ENCODE results near the gene DNAH10. TPM values are rescaled to one million over a fixed set of nuclear protein-coding genes. Genes with fewer than 3 reads are reported as not detected.

The DNAH10 gene
- total RNA-seq, 1 donor from 2014 or later = 0.66 TPM

GRCh38 chr12:123879101-123879500 is 117.0 kb downstream of the DNAH10 start:
- Mint-ChIP-seq H3K9me3 (ENCODE audit: unreplicated experiment) (peaks cover 3% of the 10 kb centered on the region), H3K36me3 (ENCODE audit: unreplicated experiment) (no peaks in the 10 kb centered on the region), H3K27ac (ENCODE audit: unreplicated experiment) (no peak overlapping the region), H3K4me3 (ENCODE audit: unreplicated experiment) (no peak overlapping the region), H3K4me1 (ENCODE audit: low read depth, unreplicated experiment) (peaks cover 12% of the 10 kb centered on the region), H3K27me3 (ENCODE audit: unreplicated experiment) (peaks cover 3% of the 10 kb centered on the region)
- DNase-seq = no peak
- no peak for TF ChIP-seq CTCF (IDR thresholded peaks at IDR 0.05; ENCODE audit: partially characterized antibody, unreplicated experiment)

GRCh38 chr12:123879691-123880090 is 117.6 kb downstream of the DNAH10 start:
- Mint-ChIP-seq H3K27ac (ENCODE audit: unreplicated experiment) (no peak overlapping the region), H3K9me3 (ENCODE audit: unreplicated experiment) (peaks cover 2% of the 10 kb centered on the region)
- no peak for DNase-seq

GRCh38 chr12:123882161-123882705 is 120.1 kb downstream of the DNAH10 start:
- peaks cover 4% of the 10 kb centered on the region for H3K9me3 Mint-ChIP-seq (ENCODE audit: unreplicated experiment)
- no peaks in the 10 kb centered on the region for H3K36me3 Mint-ChIP-seq (ENCODE audit: unreplicated experiment)
- H3K27ac Mint-ChIP-seq (ENCODE audit: unreplicated experiment) = no peak overlapping the region
- no peak overlapping the region for H3K4me3 Mint-ChIP-seq (ENCODE audit: unreplicated experiment)
- peaks cover 2% of the 10 kb centered on the region for H3K27me3 Mint-ChIP-seq (ENCODE audit: unreplicated experiment)
- H3K4me1 Mint-ChIP-seq (ENCODE audit: low read depth, unreplicated experiment) = peaks cover 3% of the 10 kb centered on the region
- no peak for TF ChIP-seq CTCF (IDR thresholded peaks at IDR 0.05; ENCODE audit: partially characterized antibody, unreplicated experiment)
- no peak for DNase-seq

More at GRCh38 chr12:123879691-123880090, 117.6 kb downstream of the DNAH10 start:
- Mint-ChIP-seq H3K4me3 (ENCODE audit: unreplicated experiment) (no peak overlapping the region), H3K27me3 (ENCODE audit: unreplicated experiment) (peaks cover 3% of the 10 kb centered on the region), H3K4me1 (ENCODE audit: low read depth, unreplicated experiment) (peaks cover 6% of the 10 kb centered on the region), H3K36me3 (ENCODE audit: unreplicated experiment) (no peaks in the 10 kb centered on the region)
- TF ChIP-seq CTCF (IDR thresholded peaks at IDR 0.05; ENCODE audit: partially characterized antibody, unreplicated experiment) = no peak

GRCh38 chr12:123886258-123886657 is 124.2 kb downstream of the DNAH10 start:
- H3K9me3 Mint-ChIP-seq (ENCODE audit: unreplicated experiment) = peaks cover 11% of the 10 kb centered on the region
- H3K4me3 Mint-ChIP-seq (ENCODE audit: unreplicated experiment) = no peak overlapping the region
- H3K4me1 Mint-ChIP-seq (ENCODE audit: low read depth, unreplicated experiment) = peaks cover 5% of the 10 kb centered on the region
- H3K27ac Mint-ChIP-seq (ENCODE audit: unreplicated experiment) = no peak overlapping the region
- DNase-seq = no peak
- TF ChIP-seq CTCF (IDR thresholded peaks at IDR 0.05; ENCODE audit: partially characterized antibody, unreplicated experiment) = no peak
- H3K36me3 Mint-ChIP-seq (ENCODE audit: unreplicated experiment) = no peaks in the 10 kb centered on the region
- peaks cover 5% of the 10 kb centered on the region for H3K27me3 Mint-ChIP-seq (ENCODE audit: unreplicated experiment)

GRCh38 chr12:123886931-123887582 is 125.0 kb downstream of the DNAH10 start:
- peaks cover 11% of the 10 kb centered on the region for H3K9me3 Mint-ChIP-seq (ENCODE audit: unreplicated experiment)
- peaks cover 8% of the 10 kb centered on the region for H3K27me3 Mint-ChIP-seq (ENCODE audit: unreplicated experiment)
- no peaks in the 10 kb centered on the region for H3K36me3 Mint-ChIP-seq (ENCODE audit: unreplicated experiment)
- TF ChIP-seq CTCF (IDR thresholded peaks at IDR 0.05; ENCODE audit: partially characterized antibody, unreplicated experiment) = no peak
- no peak overlapping the region for H3K4me3 Mint-ChIP-seq (ENCODE audit: unreplicated experiment)
- H3K4me1 Mint-ChIP-seq (ENCODE audit: low read depth, unreplicated experiment) = peaks cover 5% of the 10 kb centered on the region
- DNase-seq = no peak
- no peak overlapping the region for H3K27ac Mint-ChIP-seq (ENCODE audit: unreplicated experiment)
